ENCODE data around the gene RNF5. TPM values are rescaled to one million over a fixed set of nuclear protein-coding genes. Genes with fewer than 3 reads are reported as not detected.

RNF5 gene
- total RNA-seq, 1 donor = 37.6 TPM

GRCh38 chr6:32152769-32153563, 25.2 kb upstream of the RNF5 start:
- peak overlapping the region; percentile 75 for H3K4me3 ChIP-seq (ENCODE audit: low read depth, low read length)
- TF ChIP-seq CTCF (IDR thresholded peaks at IDR 0.05; ENCODE audit: insufficient read depth, low read depth, low read length) = no peak
- DNase-seq (ENCODE audit: low read depth) = peak; percentile 67

DNA sequence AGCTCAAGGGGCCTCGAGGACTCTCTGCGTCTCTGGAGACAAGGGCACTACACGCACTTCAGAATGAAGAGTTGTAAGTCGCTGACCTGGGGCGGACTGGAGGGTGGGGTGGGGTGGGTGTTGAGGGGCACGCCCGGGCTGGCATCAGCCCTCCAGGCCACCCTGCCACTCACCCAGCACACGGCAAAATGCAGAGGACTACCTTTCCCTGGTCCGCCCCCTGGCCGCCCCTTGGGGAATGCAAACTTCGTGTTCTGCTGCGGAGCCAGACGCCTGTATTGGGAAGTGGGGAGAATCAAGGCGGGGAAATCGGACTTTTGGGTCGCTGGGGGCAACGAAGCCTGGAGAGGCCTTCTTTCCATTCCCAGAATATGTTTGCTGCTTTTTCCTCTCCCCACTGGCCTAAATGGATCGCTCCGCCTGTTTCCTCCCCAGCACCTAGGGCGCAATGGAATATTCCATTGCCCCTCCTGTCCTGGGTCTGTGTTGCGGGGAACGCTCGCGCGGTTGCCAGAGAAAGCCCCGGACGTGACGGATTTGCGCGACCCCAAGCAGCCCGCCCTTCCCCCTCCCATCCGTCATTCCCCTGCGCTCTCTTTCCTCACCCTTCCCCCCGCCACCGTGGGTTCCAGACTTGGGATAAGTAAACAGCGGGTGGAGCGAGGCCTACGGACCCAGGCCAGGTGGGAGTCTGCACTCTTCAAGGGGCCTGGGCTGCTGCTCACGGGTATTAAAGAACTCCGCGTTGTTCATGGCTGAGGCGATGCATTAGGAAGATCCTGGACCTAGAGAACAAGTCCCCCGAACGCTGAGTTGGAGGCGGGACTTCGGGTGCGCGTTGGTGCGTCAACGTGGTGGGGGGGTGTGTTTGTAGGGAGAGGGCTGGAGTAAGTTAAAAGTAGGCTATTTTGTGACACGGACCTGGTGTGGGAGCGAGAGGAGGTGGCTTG, 24.4 kb upstream of the RNF5 start, which contains the start of gene PPT2:
Gene PPT2, plus strand, starts transcription at position 578 of the 950 bp plus-strand sequence. CDS start 454 bp downstream, outside the sequence.
- peak; percentile 47 for TF ChIP-seq CTCF (IDR thresholded peaks at IDR 0.05; ENCODE audit: insufficient read depth, low read depth, low read length)
- peak; percentile 97 for DNase-seq (ENCODE audit: low read depth)
- H3K4me3 ChIP-seq (ENCODE audit: low read depth, low read length) = peak within 1 kb of the TSS; percentile 75

DNA sequence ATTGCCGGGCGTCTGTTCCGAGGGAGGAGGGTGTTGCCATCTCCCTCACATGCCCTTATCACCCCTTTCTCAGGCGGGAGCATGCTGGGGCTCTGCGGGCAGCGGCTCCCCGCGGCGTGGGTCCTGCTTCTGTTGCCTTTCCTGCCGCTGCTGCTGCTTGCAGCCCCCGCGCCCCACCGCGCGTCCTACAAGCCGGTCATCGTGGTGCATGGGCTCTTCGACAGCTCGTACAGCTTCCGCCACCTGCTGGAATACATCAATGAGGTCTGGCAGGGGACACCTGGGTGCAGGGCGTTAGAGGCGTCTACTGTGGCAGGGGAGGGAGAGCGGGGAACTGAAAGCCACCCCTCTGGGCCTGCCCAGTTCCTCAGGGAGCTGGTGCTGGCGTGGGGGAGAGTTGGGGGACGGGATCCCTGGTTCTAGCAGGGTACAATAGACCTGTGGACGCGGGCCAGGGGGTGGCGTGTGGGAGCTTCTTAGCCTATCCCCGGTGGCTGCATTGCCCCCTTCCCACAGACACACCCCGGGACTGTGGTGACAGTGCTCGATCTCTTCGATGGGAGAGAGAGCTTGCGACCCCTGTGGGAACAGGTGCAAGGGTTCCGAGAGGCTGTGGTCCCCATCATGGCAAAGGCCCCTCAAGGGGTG, 23.6 kb upstream of the RNF5 start:
- peak overlapping the region; percentile 75 for H3K4me3 ChIP-seq (ENCODE audit: low read depth, low read length)
- TF ChIP-seq CTCF (IDR thresholded peaks at IDR 0.05; ENCODE audit: insufficient read depth, low read depth, low read length) = peak; percentile 63
- peak; percentile 78 for DNase-seq (ENCODE audit: low read depth)

GRCh38 chr6:32156891-32157290, 21.3 kb upstream of the RNF5 start:
- TF ChIP-seq CTCF (IDR thresholded peaks at IDR 0.05; ENCODE audit: insufficient read depth, low read depth, low read length) = no peak
- H3K4me3 ChIP-seq (ENCODE audit: low read depth, low read length) = no peak overlapping the region
- no peak for DNase-seq (ENCODE audit: low read depth)

DNA sequence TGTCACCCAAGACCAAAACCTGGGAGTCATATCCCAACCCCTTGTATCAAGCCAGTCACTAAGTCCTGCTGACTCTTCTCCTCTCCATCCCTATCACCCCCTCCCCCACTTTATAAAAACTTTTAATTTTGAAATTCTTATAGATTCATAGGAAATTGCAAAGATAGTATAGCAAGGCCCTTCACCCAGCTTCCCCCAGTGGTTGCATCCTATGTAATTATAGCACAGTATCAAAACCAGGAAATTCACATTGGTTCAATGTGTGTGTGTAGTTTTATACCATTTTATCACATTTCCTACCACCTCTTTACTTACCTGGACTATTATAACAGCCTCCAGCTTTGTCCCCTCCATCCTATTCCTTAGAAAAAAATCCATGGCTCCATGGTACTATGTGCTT, 20.2 kb upstream of the RNF5 start:
- no peak for TF ChIP-seq CTCF (IDR thresholded peaks at IDR 0.05; ENCODE audit: insufficient read depth, low read depth, low read length)
- DNase-seq (ENCODE audit: low read depth) = no peak

GRCh38 chr6:32163559-32164258, 14.5 kb upstream of the RNF5 start:
- DNase-seq (ENCODE audit: low read depth) = no peak
- no peak for TF ChIP-seq CTCF (IDR thresholded peaks at IDR 0.05; ENCODE audit: insufficient read depth, low read depth, low read length)
- H3K4me3 ChIP-seq (ENCODE audit: low read depth, low read length) = no peak overlapping the region

More for the DNA sequence above, 20.2 kb upstream of the RNF5 start:
- no peak overlapping the region for H3K4me3 ChIP-seq (ENCODE audit: low read depth, low read length)
